Adipose tissue (tissue), 3 donors: ENCODE data around the gene MAPK7. TPM values are rescaled to one million over a fixed set of nuclear protein-coding genes. Genes with fewer than 3 reads are reported as not detected.
"Not testable (repeated sequence)": the region's sequence is repeated elsewhere in the genome, so short reads cannot be mapped to it uniquely, and the experiment has no call there.

Source experiments
- H3K27ac ChIP-seq: one replicate; pipeline ENCODE4 v1.5.1; 2013; ENCODE audit warnings: low read depth, low read length
- WGBS, 3 donors: extraction: QIAGEN DNeasy Blood & Tissue Kit; methylation state at CpG; one replicate each; pipeline ENCODE4 v1.1.7; 2013; 5-methylcytosine and 5-hydroxymethylcytosine counted together
- polyA plus RNA-seq, 3 donors: library from polyadenylated mRNA; stranded (reverse); fragments of 200-250 nt; gene quantifications; one replicate each; pipeline ENCODE4 v1.2.3, GENCODE V29; 2013
- donor health status: healthy with polysubstance abuse.
- donor health status: Bipolar disorder and iron deficiency.
- donor health status: healthy.

MAPK7 gene
- polyA plus RNA-seq, 3 donors: 4.7 to 21.5 (median 12.9) TPM

DNA sequence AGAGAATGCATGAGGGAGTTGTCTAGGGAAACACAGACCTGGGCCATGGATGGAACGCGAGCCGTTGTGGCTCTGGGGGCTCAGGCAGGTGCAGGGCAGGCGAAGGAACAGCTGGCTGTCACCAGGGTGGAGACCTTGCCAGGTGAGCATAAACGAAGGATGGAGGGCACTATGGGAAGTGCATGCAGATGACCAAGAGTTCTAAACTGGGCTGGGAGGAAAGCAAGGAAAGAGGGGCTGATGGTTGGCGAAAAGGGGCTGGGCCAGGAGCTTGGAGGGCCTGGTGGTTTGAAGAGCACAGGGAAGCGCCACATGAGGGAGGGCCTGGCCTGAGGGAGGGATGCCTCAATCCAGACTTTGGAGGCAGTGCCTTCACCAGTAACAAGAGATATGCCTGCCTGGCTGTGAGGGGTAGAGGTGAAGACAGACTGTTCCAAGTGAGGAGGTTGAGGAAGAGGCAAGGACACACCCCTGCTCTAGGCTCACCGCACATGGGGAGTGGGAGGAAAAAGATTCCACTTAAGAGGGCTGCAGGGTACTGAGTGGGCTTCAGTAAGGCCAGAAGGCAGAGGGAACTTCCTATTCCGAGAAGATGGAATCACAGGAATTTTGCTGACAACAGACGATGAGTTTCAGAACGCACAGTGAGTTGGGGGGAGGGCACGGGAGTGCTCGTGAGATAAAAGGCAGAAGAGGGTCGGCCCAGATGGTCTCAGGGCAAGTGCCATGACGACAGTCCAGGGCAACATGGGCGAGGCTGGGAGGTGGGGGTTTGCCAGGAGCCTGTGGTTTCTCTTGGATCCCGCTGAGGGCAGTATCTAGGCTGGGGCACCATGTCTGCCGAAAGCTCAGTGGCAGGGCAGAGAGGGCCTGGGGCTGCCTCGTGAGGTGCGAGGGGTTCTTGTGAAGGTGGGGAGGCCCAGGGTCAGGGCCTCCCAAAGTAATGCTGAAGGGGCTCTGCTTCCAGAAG, 36.4 kb upstream of the MAPK7 start:
- 59 to 74% (median 63%) methylated on average over 20 of the region's 20 CpGs for WGBS, 3 donors
- H3K27ac ChIP-seq: no peak overlapping the region

DNA sequence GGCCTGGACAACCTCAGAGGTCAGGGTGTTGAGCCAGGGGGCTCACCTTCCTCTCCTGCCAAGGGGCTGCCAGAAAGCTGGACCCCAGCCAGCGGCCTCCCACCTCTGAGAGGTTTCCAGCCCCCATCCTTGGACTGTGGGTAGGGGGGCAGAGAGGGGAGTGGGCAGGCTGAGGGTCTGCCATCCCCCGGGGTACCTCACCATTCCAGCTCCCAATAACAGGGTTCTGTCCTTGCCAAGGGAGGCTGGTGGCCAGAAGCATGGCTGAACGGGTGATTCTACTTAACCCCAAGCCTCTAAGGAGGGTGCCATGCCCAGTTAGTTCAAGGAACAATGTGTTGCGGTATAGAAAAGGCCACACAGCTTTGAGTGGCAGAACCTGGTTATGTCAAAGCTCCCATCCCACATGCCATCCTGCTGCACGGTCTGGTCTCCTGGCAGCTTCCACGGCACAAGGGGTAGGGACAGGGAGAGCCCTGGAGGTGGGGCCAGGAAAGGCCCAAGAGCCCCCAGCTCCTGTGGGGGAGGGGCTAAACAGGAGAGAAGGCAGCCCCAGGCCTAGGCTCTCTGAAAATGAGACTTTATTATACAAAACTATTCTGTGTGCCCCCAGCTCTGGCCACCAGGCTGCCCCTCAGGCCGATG, 35.6 kb upstream of the MAPK7 start:
- H3K27ac ChIP-seq: no peak overlapping the region
- WGBS, 3 donors: 72 to 75% (median 74%) methylated on average over 7 of the region's 7 CpGs

DNA sequence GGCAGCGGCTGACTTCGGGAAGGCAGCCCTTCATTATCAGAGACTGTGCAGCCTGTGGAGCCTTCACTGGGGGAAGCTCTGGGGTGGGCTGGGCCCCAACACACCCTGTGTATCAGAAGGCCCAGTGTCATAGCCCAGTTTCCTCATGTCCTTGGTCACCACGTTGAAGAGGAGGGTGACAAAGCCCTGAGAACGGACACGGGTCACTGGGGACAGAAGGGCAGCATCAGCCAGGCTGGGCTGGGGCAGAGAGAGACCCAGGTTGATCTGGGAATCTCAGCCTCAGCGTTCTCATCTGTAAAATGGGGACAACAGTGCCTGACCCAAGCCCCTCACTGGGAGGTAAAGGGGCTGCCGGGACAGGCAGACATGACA, 35.1 kb upstream of the MAPK7 start:
- H3K27ac ChIP-seq: no peak overlapping the region

DNA sequence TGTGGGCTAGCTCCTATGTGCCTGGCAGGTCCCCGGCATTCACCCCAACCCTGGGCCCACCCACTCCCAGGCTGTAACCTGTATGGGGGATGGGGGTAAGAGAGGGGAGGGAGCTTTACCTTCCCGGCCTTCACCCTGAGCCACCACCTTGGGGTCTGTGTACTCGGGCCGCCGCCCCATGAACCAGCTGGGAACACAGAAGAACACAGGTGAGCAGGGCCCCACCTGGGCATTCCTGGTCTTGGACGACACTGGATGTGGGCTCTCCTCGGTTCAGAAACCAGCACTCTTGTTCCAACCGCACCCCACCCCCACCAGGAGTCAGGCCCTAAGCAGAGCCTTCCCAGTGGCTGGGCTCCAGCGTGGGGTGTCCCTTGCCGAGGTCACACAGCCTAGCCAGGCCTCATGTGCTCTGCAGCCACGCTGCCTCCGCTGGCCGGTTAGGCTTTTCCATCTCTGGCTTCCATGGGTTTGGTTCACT, 34.6 kb upstream of the MAPK7 start:
- WGBS, 3 donors: 73 to 87% (median 73%) methylated on average over 13 of the region's 13 CpGs
- H3K27ac ChIP-seq: no peak overlapping the region

More for the DNA sequence above, 35.1 kb upstream of the MAPK7 start:
- 85 to 90% (median 89%) methylated on average over 6 to 7 of the region's 7 CpGs for WGBS, 3 donors

DNA sequence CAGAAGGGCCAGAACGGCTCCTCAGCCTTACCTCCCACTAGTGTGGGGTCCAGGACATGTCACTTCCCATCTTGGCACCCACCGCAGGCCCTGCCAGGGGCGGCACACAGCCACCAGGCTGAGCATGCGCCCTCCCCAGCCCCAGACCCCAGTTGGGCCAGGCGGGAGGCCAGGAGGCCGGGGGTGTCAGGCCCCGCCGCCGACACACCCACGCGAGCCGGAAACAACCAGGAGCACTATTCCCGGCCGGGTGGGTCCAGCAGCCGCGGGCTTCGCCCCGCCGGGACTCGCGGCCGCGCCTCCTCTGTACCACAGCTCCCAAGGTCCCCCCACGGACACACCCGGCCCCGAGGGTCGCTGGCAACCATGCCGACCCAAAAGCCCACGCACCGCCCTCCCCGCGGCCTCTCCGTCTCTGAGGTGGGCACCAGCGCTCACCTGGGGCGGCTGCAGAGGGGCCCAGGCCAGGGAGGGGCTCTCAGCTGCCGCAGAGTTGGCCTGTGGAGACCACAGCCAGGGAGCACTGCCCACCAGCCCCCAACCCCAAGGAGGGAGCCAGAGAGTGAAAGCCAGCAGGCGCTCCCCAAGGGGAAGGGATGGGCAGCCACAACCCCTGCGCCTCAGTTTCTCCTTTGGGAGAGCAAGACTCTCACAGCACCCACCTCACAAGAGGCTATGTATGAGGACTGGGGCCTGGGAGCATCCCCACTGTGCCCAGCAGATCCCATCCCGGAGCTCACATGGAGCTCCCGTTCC, 33.8 kb upstream of the MAPK7 start:
- no peak overlapping the region for H3K27ac ChIP-seq
- 76 to 92% (median 82%) methylated on average over 38 to 40 of the region's 40 CpGs for WGBS, 3 donors

DNA sequence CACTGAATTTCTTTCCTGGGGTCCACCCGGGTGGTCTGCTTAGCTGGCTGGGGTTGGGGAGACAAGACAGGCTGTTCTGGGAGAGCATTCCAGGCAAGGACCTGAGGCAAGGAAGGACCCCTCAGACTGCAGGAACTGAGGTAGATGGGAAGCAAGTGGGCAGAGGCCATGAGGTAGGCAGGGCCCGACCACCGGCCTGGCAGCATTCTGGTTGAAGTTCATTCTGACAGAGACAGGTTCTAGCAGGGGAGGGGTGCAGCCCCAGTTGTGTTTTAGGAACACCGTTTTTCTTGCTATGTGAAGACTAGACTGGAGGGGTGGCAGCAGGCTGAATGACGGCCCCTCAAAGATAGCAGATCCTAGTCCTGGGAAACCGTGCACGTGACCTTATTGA, 33.2 kb upstream of the MAPK7 start:
- H3K27ac ChIP-seq: no peak overlapping the region
- 80 to 90% (median 88%) methylated on average over 7 of the region's 7 CpGs for WGBS, 3 donors

DNA sequence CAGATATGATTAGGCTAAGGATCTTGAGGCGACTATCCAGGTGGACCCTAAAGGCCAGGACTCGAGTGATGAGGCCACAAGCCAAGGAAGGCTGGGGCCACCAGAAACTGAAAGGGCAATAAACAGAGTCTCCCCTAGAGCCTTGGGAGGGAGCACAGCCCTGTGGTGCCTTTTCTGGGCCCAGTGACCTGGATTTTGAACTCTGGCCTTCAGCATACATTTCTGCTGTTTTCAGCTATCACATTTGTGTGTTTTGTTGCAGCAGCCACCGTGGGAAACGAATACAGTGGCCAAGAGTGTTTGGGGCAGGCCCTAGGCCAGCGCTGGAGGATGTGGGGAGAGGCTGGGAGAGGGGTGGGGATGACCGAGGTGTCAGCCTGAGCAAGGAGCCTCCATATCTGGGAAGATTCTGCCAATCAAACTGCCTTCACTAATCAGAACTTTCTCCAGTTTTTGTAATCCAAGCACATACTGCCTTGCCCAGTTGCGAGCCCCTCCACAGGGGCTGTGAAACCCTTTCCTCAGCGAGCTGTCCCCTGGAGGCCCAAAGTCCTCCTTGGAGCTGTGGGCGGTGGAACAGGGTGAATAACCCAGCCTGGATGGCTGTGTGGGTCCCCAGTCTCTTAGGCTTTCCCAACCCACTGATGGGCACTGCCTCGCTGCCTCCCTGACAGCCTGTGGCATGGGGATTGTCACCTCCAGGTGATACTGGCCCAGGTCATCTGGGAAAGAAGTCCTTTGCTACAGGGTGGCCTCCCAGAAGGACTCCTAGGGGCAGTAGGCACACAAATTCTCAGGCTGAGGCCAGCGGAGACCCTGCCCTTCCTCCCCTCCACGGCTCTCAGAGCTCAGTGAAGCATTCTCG, 32.6 kb upstream of the MAPK7 start:
- 71 to 77% (median 74%) methylated on average over 13 of the region's 13 CpGs for WGBS, 3 donors
- H3K27ac ChIP-seq: no peak overlapping the region

DNA sequence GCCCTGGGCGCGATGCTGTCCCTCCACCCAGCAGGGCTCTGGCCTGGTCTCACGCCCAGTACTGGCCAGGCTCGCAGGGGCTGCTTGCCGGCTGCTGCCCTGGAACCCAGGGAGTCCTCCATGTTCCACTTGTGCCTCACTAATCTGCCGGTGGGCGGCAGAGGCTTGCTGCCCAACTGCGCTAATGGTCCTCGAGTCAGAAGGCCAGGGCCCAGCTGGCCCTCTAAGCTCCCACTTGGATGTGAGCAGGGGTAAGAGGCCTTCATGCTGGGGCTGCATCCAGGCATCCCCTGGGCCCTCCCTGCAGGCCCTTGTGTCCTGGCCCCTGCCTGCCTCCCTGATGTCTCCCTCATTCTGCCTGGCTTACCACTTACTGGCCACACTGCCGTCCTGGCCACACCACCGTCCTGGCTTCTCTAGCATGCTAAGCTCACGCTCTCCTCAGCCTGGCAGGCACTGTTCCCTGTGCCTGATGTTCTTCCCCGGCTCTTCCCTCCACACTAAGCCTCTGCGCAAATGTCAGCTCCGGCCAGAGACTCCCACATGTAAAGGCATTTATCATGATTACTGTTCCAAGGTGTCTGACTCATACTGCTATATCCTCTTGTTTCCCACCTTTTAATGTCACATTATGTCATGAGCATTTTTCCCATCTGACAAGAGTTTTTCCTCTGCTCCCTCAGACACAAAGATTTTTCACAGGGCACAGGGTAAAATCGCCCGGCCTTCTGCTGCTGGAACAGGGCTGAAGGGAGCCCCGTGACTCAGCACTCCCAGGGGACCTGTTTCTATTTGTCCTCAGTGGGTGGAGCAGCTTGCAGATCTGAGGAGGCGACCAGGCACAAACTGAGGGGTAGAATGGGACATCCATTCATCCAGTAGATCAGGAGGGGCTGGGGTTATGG, 31.7 kb upstream of the MAPK7 start:
- H3K27ac ChIP-seq: no peak overlapping the region
- WGBS, 3 donors: 46 to 76% (median 55%) methylated on average over 19 of the region's 19 CpGs

DNA sequence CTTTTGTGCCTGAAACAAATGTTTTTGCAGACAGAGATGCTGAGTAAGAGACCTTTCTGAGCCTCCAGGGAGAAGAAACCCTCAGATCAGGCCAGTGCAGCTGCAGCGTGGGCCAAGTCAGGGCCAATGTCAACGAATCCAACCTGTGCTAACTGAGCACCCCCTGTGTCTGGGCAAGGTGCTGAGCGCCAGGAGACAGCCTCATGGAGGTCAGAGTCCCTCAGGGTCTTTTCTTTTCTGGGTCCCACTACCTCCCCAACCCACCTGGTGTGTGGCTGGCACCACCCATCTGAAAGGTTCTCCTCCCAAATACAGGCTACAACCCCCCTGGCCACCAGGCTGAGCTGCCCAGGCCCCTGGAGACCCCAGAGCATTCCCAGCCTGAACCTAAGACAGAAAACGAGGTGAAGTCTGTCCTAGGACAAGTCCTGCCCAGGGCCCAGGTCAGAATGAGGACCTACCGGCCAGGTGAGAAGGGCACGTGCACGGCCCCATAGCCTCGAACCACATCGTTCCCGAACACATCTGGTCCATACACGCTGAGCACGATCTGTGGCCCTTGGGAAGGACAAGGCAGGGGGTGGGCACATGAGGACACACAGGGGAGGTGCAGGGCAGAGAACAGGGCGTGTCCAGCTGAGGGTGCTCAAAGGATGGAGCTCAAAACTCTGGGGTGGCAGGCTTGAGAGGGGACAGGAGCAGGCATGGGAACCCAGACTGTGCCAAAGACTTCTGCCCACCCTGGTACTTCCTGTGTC, 30.8 kb upstream of the MAPK7 start:
- WGBS, 3 donors: 85 to 89% (median 88%) methylated on average over 13 of the region's 13 CpGs

DNA sequence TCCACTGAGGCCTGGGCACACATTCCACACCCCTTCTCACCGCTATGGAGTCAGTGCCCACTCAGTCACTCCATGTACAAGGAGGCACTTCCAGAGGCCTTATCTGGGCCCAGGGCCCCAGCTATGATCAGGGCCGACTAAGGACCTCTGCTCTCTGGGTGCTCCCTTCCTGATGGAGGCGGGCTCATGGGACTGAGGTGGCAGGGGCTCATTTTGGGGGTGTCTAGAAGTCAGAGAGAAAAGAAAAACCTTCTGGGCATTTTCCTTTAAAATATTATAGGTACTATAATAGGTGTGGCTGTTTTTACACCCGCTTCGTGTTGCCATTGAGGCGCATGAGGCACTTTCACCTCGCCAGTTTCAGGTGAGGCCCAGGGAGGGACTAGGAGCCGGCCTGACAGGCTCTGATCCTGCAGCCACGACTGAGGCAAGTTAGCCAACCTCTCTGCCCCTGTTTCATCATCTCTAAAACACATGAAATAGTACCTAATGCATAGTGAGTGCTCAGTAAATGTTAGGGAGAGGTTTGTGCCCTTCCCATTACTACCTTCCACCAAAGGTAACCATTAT, 30.1 kb upstream of the MAPK7 start:
- 85 to 90% (median 89%) methylated on average over 9 of the region's 9 CpGs for whole genome bisulfite sequencing, 3 donors
- no peak overlapping the region for H3K27ac ChIP-seq

More for the DNA sequence above, 30.8 kb upstream of the MAPK7 start:
- H3K27ac ChIP-seq: no peak overlapping the region

DNA sequence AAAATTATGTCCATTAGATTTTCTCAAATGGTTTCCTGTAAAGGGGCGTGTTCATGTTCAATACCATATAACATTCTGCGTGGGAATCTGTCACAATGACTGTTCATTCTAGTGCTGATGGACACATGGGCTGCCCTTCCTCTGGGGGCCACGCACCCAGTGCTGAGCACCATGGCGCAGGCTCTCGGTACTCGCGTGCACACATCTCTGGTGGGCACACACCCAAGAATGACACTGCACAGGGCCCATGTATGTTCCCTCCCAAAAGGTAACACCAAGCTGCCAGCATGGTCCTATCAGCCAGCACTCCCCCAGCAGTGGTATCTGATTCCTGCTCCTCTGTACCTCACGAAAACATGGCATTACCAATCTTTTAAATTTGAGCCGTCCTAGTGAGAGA, 29.5 kb upstream of the MAPK7 start:
- no peak overlapping the region for H3K27ac ChIP-seq
- WGBS, 3 donors: 95 to 96% (median 95%) methylated on average over 9 of the region's 9 CpGs

DNA sequence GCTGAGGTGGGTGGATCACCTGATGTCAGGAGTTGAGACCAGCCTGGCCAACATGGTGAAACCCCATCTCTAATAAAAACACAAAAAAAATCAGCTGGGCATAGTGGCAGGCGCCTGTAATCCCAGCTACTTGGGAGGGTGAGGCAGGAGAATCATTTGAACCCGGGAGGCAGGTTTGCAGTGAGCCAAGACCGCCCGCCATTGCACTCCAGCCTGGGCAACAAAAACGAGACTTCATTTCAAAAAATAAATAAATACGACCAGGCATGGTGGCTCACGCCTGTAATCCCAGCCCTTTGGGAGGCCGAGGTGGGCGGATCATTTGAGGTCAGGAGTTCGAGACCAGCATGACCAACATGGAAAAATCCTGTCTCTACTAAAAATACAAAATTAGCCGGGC, 24.9 kb upstream of the MAPK7 start:
- WGBS, 3 donors: 95% methylated on average over 11 of the region's 11 CpGs
- not testable (repeated sequence) for H3K27ac ChIP-seq

DNA sequence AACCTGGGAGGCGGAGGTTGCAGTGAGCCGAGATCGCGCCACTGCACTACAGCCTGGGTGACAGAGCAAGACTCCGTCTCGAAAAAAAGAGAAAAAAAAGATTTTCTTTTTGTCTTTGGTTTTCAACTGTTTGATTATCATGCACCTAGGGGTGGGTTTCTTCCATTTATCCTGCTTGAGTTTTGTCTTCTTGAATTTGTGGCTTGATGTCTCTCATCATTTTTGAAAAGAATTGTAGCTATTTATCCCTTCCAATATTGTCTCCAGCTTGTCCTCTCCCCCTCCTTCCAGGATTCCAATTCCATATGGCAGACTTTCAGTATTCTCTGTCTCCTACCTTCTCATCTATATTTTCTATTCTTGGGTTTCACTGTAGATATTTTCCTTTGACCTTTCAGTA, 23.6 kb upstream of the MAPK7 start:
- WGBS, 3 donors: 80 to 82% (median 81%) methylated on average over 6 of the region's 6 CpGs
- no peak overlapping the region for H3K27ac ChIP-seq

DNA sequence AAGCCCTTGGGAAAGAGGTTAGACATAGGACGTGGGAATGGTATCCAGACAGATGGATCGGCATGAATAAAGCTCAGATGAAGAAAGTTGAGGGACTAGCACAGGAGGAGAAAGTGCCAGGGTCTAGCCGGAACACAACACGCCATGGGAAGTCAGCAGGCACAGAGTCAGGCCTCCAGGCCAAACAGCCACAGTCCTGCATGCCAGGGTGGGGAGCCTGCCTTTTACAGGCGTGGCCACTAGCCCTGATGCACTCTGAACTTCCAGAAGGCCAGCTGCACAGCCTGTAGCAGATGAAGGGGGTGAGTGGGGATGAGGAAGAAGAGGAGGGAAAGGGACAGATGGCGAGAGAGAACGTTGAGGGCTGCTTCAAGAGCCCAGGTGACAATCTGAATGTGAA, 20.9 kb upstream of the MAPK7 start:
- no peak overlapping the region for H3K27ac ChIP-seq

DNA sequence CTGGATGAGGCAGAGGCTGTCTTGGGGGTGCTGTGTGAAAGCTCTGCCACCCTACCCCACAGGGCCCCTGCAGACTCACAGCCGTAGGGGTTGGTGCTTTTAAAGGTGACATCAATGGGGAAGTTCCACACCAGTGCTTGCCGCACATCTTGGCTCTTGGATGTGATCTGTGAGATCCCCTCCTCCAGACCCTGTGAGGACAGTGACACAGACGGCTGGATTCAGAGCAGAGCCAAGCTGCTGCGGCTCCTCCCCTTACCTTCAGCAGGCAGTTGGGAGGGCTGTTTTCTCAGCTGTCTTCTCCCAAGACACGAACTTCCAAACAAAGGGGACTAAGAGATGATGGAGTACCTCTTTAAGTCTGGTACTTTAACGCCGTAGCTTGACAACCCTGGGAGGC, 20.5 kb upstream of the MAPK7 start:
- 78 to 82% (median 79%) methylated on average over 7 of the region's 7 CpGs for WGBS, 3 donors
- H3K27ac ChIP-seq: no peak overlapping the region

More for the DNA sequence above, 20.9 kb upstream of the MAPK7 start:
- WGBS, 3 donors: 87 to 91% (median 90%) methylated on average over 7 of the region's 7 CpGs

DNA sequence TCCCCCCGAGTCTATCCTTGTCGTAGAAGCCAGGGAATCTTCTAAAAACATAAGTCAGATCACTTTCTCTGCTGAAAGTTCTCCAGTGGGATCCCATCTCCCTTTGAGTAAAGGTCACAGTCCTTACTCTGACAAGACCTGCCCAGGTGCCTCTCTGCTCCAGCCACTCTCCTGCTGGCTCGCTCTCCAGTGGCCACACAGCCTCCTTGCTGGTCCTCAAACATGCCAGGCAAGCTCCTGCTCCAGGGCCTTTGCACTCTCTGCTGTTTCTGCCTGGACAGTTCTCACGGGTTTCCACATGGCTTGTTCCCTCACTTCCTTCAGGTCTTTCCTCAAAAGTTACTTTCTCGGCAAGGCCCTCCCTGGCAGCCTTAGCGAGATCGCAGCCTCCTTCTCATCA, 19.1 kb upstream of the MAPK7 start:
- no peak overlapping the region for H3K27ac ChIP-seq
- WGBS, 3 donors: 68 to 83% (median 75%) methylated on average over 7 of the region's 7 CpGs
